MCF 10A (cell line): Measurements from ENCODE around the gene CEACAM5. TPM values are rescaled to one million over a fixed set of nuclear protein-coding genes. Genes with fewer than 3 reads are reported as not detected.
"Not testable (repeated sequence)": the region's sequence is repeated elsewhere in the genome, so short reads cannot be mapped to it uniquely, and the experiment has no call there.

ENCODE experiments used
- BruUV-seq: library from RNA; stranded (reverse); fragments of 400-500 nt; replicated peaks from 2 replicates; lab custom pipeline; 2021; lab: Mats Ljungman, UMichigan
- CTCF ChIA-PET: fragments of 300-600 bp; sonication (Branson Sonifier 250); formaldehyde crosslinking; extraction: SDS; loops from one replicate; lab custom pipeline; 2021; ENCODE audit warnings: antibody characterized with exemption, inconsistent platforms; lab: Yijun Ruan, JAX
- POLR2A ChIA-PET: fragments of 300-600, 350-650 bp; sonication (Branson Sonifier 250); formaldehyde crosslinking; extraction: SDS; loops from one replicate; lab custom pipeline; 2020; ENCODE audit warnings: antibody characterized with exemption, inconsistent platforms; lab: Yijun Ruan, JAX
- DNase-seq: peaks from one replicate; pipeline ENCODE4 v3.0.0-alpha.2; 2018; ENCODE audit not compliant: unreplicated experiment
- H3K27ac Mint-ChIP-seq: one replicate; pipeline ENCODE4 v1.8.0; 2022; ENCODE audit warnings: mild to moderate bottlenecking, low read depth, mixed read lengths; ENCODE audit not compliant: unreplicated experiment
- H3K27me3 Mint-ChIP-seq: one replicate; pipeline ENCODE4 v1.8.0; 2022; ENCODE audit warnings: mixed read lengths; ENCODE audit not compliant: insufficient read depth, unreplicated experiment
- H3K36me3 Mint-ChIP-seq: one replicate; pipeline ENCODE4 v1.8.0; 2022; ENCODE audit warnings: mild to moderate bottlenecking, moderate library complexity, mixed read lengths; ENCODE audit not compliant: insufficient read depth, unreplicated experiment
- H3K4me1 Mint-ChIP-seq: one replicate; pipeline ENCODE4 v1.8.0; 2022; ENCODE audit warnings: mixed read lengths; ENCODE audit not compliant: insufficient read depth, unreplicated experiment
- H3K4me3 Mint-ChIP-seq: one replicate; pipeline ENCODE4 v1.8.0; 2022; ENCODE audit warnings: mild to moderate bottlenecking, moderate library complexity, mixed read lengths; ENCODE audit not compliant: unreplicated experiment
- H3K9me3 Mint-ChIP-seq: one replicate; pipeline ENCODE4 v1.8.0; 2022; ENCODE audit warnings: mixed read lengths; ENCODE audit not compliant: unreplicated experiment
- intact Hi-C: fragments of 100-400 bp; cut with micrococcal nuclease; formaldehyde crosslinking; loops from 2 replicates; pipeline ENCODE4 v1.14.1; 2022
- total RNA-seq: library from RNA; stranded (reverse); gene quantifications from 2 replicates; pipeline ENCODE4 v1.2.3, GENCODE V29; 2022
- TF ChIP-seq, protein P1 (sequence below): fragments of 200-600 bp; IDR thresholded peaks from one replicate; pipeline ENCODE4 v1.8.0; 2022; ENCODE audit warnings: antibody characterized with exemption, mild to moderate bottlenecking; ENCODE audit not compliant: unreplicated experiment

Gene CEACAM5
- total RNA-seq, 1 experiment from 2014 or later: not detected

DNA sequence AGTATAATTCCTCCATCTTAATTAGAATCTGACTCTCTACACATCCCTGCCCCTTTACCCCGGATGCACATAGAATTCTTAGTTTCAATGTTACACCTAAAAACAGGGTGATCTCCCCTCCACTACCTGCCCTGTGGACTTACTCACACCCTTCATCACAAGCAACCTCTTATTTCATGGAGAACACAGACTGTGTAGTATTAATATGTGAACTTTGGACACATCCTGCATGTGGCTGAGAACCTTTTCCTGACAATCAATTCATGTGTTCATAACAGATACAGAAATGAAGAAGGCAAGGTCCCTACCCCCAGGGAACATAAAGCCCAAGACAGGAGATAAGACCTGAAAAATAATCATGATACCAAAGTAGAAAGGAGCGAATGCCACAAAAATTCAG is 58.7 kb downstream of the CEACAM5 start:
- no peaks in the 10 kb centered on the region for H3K9me3 Mint-ChIP-seq
- CTCF ChIA-PET: interaction anchor here (0.6 kb wide), 1 partner anchor 20 kb away, joined by 3 read pairs; no protein-coding TSS in a partner anchor
- H3K4me1 Mint-ChIP-seq: no peaks in the 10 kb centered on the region
- POLR2A ChIA-PET: no interaction called here
- TF ChIP-seq, protein P1, sequence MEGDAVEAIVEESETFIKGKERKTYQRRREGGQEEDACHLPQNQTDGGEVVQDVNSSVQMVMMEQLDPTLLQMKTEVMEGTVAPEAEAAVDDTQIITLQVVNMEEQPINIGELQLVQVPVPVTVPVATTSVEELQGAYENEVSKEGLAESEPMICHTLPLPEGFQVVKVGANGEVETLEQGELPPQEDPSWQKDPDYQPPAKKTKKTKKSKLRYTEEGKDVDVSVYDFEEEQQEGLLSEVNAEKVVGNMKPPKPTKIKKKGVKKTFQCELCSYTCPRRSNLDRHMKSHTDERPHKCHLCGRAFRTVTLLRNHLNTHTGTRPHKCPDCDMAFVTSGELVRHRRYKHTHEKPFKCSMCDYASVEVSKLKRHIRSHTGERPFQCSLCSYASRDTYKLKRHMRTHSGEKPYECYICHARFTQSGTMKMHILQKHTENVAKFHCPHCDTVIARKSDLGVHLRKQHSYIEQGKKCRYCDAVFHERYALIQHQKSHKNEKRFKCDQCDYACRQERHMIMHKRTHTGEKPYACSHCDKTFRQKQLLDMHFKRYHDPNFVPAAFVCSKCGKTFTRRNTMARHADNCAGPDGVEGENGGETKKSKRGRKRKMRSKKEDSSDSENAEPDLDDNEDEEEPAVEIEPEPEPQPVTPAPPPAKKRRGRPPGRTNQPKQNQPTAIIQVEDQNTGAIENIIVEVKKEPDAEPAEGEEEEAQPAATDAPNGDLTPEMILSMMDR: no peak
- no peak overlapping the region for H3K4me3 Mint-ChIP-seq
- peaks cover 66% of the 10 kb centered on the region for H3K27me3 Mint-ChIP-seq
- intact Hi-C loops: no loop called here
- DNase-seq: no peak
- no peaks in the 10 kb centered on the region for H3K36me3 Mint-ChIP-seq
- no peak overlapping the region for H3K27ac Mint-ChIP-seq
- no TSS peak for BruUV-seq

DNA sequence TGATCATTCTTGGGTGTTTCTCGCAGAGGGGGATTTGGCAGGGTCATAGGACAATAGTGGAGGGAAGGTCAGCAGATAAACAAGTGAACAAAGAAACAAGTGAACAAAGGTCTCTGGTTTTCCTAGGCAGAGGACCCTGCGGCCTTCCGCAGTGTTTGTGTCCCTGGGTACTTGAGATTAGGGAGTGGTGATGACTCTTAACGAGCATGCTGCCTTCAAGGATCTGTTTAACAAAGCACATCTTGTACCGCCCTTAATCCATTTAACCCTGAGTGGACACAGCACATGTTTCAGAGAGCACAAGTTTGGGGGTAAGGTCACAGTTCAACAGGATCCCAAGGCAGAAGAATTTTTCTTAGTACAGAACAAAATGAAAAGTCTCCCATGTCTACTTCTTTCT is 59.7 kb downstream of the CEACAM5 start:
- peaks cover 66% of the 10 kb centered on the region for H3K27me3 Mint-ChIP-seq
- H3K27ac Mint-ChIP-seq: not testable (repeated sequence)

DNA sequence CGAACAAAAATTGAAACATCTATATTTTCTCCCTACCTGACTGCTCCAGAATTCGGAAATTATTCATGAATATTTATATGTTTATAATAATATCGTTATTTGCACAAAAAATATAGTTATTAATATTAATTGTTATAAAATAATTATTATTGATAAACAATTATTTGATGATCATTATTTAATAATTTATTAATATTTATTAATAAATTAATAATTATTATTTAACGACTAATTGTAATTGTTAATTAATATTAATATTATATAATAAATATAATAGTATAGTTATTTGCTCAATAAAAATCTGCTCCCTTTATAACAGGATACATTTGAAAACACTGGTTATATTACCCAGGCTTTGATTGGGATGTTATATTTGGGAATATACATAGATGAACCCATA is 61.2 kb downstream of the CEACAM5 start:
- Mint-ChIP-seq H3K9me3 (no peaks in the 10 kb centered on the region), H3K4me1 (peaks cover 7% of the 10 kb centered on the region), H3K4me3 (no peak overlapping the region), H3K36me3 (no peaks in the 10 kb centered on the region), H3K27me3 (peaks cover 54% of the 10 kb centered on the region), H3K27ac (no peak overlapping the region)
- DNase-seq: no peak
- TF ChIP-seq, protein P1: no peak
- intact Hi-C loops: no loop called here
- POLR2A ChIA-PET: no interaction called here
- no TSS peak for BruUV-seq
- CTCF ChIA-PET: interaction anchor here (0.5 to 1.4 kb wide), 7 partner anchors 17 to 1474 kb away, joined by 3 to 7 read pairs (median 3); no protein-coding TSS in a partner anchor

More for the DNA sequence above, 59.7 kb downstream of the CEACAM5 start:
- POLR2A ChIA-PET, H3K36me3 Mint-ChIP-seq, DNase-seq, H3K4me1 Mint-ChIP-seq, H3K9me3 Mint-ChIP-seq, CTCF ChIA-PET, H3K4me3 Mint-ChIP-seq, intact Hi-C loops, BruUV-seq: not testable (repeated sequence)

DNA sequence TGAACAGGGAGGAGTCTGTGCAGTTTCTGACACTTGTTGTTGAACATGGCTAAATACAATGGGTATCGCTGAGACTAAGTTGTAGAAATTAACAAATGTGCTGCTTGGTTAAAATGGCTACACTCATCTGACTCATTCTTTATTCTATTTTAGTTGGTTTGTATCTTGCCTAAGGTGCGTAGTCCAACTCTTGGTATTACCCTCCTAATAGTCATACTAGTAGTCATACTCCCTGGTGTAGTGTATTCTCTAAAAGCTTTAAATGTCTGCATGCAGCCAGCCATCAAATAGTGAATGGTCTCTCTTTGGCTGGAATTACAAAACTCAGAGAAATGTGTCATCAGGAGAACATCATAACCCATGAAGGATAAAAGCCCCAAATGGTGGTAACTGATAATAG is 63.0 kb downstream of the CEACAM5 start:
- H3K9me3 Mint-ChIP-seq: no peaks in the 10 kb centered on the region
- no TSS peak for BruUV-seq

More for the DNA sequence above, 63.0 kb downstream of the CEACAM5 start:
- Mint-ChIP-seq H3K36me3 (no peaks in the 10 kb centered on the region), H3K4me3 (no peak overlapping the region), H3K27me3 (peaks cover 42% of the 10 kb centered on the region), H3K27ac (no peak overlapping the region), H3K4me1 (peaks cover 7% of the 10 kb centered on the region)
- POLR2A ChIA-PET: no interaction called here
- CTCF ChIA-PET: interaction anchor here (0.6 to 1.1 kb wide), 2 partner anchors 23 to 31 kb away, joined by 3 to 5 read pairs; no protein-coding TSS in a partner anchor
- no peak for DNase-seq
- intact Hi-C loops: no loop called here
- TF ChIP-seq, protein P1: no peak
